HuH-7 (cell line): ENCODE results near the gene SESN3.
"Not testable (repeated sequence)": the region's sequence is repeated elsewhere in the genome, so short reads cannot be mapped to it uniquely, and the experiment has no call there.

Source experiments
- DNase-seq: peaks from one replicate; pipeline ENCODE4 v3.0.0; 2011; ENCODE audit warnings: low spot score

The SESN3 gene

GRCh38 chr11:95150956-95151684, 79.9 kb downstream of the SESN3 start:
- peak; percentile 79 for DNase-seq

GRCh38 chr11:95149651-95150364, 81.2 kb downstream of the SESN3 start:
- peak; percentile 56 for DNase-seq

DNA sequence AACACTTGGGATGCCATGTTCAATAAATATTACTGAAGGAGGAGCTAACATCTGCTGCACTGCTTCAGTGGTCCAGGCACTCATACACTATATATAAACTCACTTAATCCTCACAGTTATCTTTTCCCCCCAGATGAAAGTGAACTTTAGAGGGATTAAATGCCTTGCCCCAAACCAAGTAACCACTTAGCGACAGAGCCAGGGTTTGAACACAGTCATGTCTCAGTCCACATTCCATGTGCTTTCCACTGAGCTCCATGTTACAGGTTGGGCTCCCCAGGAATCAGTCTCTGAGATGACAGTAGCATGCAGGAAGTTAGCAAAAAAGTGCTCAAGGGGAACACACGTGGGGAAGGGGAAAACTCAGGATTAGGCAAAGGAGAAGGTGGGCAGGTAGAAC, 82.1 kb downstream of the SESN3 start:
- no peak for DNase-seq

GRCh38 chr11:95148406-95148805, 82.6 kb downstream of the SESN3 start:
- no peak for DNase-seq

GRCh38 chr11:95147364-95147905, 83.6 kb downstream of the SESN3 start:
- DNase-seq = peak; percentile 13

- DNase-seq = no peak
These were observed 85.5 kb downstream of the SESN3 start for GRCh38 chr11:95145430-95146060.

GRCh38 chr11:95144313-95145235, 86.4 kb downstream of the SESN3 start:
- no peak for DNase-seq

DNA sequence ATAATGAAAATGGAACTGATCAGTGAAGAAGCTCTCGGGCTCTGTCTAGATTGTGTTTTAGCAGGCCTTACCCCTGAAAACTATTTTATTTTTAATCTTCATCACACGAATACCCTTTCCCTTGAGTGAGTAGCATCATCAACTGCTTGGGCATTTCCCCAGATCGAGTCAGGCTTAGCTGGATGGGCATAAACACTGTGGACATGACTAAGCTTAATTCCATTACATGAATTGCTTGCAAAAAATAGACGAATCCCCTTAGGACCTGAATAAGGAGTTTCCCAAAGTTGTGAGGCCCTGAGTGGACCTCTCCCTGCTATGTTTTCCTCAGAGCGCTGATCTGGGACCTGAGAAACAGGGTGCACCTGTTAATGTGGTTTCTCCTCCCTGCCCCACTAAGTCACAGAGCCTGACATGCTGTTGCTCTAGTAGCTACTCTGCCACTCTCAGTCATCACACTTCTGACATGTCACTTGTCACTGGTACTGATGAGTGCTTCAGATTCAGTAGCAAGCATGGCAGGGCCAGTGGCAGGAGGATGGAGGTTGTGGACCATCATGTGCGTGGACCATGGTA, 87.8 kb downstream of the SESN3 start:
- no peak for DNase-seq

DNA sequence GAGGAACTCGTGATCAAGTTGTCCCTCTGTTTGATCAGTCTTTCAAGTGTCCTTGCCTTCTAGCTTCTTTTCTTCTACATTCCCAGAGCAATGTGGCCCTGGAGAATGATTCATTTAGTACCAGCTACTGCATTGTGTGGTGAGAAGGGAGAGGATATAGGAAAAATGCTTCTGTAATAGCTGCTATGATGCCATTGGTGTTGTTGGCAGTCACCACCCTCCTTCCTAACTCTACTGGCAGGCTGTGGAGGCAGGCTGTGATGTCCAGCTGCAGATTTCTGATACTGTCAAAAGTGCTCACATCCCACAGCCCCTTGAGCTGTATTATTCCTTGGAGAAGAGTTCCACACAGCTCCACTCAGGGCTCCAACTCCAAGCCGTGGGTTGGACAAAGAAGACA, 88.6 kb downstream of the SESN3 start:
- no peak for DNase-seq

- no peak for DNase-seq
These were observed 90.5 kb downstream of the SESN3 start for GRCh38 chr11:95140397-95141033.

DNA sequence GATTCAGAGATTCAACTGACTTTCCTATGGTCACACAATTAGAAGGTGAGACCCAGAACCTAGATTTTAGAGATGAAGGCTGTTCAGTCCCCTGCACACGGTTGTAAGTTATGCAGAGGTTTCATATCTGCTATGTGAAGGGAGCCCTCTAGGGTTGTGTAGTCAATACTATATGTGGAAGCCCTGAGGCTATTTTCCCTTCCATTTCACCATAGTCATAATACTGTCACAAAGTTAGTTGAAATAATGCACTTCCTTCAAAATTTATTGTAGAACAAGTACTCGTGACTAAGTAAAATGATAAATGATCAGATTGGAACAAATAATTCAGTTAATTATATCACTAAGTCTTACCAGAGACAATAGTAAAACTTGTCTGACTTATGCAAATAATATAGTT, 92.6 kb downstream of the SESN3 start:
- no peak for DNase-seq

- DNase-seq = no peak
These were observed 93.7 kb downstream of the SESN3 start for GRCh38 chr11:95137299-95137698.

DNA sequence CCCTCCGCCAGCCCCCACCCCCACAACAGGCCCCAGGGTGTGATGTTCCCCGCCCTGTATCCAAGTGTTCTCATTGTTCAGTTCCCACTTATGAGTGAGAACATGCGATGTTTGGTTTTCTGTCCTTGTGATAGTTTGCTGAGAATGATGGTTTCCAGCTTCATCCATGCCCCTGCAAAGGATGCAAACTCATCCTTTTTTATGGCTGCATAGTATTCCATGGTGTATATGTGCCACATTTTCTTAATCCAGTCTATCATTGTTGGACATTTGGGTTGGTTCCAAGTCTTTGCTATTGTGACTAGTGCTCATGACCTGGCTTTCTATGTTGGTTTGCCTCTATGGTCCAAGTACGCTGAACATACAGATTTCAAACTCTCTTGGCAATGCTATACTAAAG, 94.3 kb downstream of the SESN3 start:
- DNase-seq = not testable (repeated sequence)

DNA sequence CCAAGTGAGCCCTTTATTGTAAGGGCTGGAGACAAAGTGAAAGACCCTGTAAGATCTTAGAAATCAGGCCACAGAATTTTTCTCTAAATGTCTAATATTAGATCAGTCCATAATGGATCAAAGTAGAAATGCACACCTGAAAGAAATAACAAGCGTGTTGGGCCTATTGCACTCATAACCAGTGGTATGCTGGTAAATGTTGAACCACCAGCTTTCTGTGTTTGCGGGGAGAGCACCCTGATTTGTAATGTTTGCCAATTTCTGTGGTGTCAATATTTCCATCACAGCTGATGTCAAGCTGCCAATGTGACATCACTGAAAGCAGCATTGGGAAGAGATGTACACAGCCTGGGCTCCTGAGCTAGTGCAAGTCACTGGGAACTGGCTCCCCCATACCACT, 95.1 kb downstream of the SESN3 start:
- no peak for DNase-seq

DNA sequence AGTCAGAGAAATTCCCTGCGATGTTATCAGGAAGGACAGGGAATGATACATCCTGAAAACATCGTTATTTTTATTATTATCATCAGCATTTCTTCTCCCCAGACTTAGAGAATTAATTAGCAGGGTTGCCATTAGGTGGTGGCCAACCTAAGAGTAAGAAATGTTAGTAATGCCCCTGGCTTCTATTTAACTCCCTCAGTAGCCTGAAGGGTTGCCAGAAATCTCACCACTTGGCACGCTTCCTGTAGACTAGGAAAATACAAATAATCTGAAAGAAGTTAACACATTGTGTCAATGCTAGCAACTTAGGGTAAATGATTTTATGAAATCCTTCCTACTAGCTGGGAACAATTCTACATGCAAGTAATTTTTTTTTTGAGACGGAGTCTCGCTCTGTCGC, 95.8 kb downstream of the SESN3 start:
- no peak for DNase-seq

- DNase-seq = no peak
These were observed 96.5 kb downstream of the SESN3 start for GRCh38 chr11:95134491-95134890.

GRCh38 chr11:95132956-95133355, 98.0 kb downstream of the SESN3 start:
- no peak for DNase-seq

DNA sequence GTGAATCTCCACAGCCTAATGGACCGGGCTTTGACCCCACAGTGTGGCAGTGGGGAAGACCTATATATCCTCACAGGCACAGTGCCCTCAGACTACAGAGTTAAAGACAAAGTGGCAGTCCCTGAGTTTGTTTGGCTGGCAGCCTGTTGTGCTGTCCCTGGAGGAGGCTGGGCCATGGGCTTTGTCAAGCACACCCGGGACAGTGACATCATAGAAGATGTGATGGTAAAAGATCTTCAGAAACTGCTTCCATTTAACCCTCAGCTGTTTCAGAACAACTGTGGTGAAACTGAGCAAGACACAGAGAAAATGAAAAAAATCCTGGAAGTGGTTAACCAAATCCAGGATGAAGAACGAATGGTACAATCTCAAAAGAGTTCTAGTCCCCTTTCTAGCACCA, 102.4 kb downstream of the SESN3 start:
- DNase-seq = no peak

DNA sequence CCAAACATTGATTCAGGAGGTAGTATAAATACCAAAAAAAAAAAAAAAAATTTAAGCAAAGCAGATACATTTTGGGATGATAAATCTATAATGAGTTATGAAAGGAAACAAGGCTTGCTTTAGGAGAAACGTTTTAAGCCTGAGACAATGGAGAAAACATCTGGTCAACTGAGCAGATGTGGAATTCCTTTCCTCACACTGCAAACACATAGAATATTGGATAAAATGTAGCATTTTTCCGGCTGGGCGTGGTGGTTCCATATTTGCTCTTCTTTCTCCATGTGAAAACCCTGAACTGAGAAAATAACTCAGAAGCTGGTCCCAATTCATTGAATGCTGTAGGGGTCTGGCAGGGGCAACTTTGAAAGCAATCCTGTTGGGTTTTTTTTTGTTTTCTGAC, 107.4 kb downstream of the SESN3 start:
- DNase-seq = no peak

DNA sequence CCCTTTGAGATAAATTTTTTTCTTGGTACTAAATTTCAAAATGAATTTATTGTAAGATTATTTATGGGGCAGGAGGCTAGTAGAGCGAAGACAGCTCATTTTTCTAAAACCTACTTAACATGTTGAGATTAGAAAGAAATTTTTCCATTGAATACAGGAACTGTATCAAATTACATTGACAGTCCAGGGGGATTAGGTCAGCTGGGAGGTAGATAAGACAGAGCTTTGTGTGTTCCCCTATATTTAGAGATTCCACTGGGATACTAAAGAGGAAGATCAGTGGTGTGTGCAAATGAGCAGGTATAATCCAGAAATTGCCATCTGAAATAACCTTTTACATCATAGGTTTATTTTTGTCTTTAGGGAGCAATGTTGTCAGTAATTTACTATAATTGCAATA, 109.3 kb downstream of the SESN3 start:
- no peak for DNase-seq
